CD14-positive monocyte (primary cell): ENCODE results near the gene PFKP. TPM values are rescaled to one million over a fixed set of nuclear protein-coding genes. Genes with fewer than 3 reads are reported as not detected.
A peak's percentile ranks its signal among the peaks of the same experiment; 100 is the strongest.
"Not testable (repeated sequence)": the region's sequence is repeated elsewhere in the genome, so short reads cannot be mapped to it uniquely, and the experiment has no call there.

Source experiments
- DNase-seq, 3 donors: peaks; one replicate each; pipeline ENCODE4 v3.0.0-alpha.2; 2011 to 2022
- H2AFZ ChIP-seq: 2 replicates; pipeline ENCODE4 v1.6.0; 2012; ENCODE audit warnings: mild to moderate bottlenecking, low read depth, low read length, inconsistent platforms; ENCODE audit not compliant: insufficient read depth, poor library complexity, severe bottlenecking
- H3K27ac ChIP-seq, 2 donors: 1 replicate in 1 of 2; 2 replicates in 1 of 2; pipeline ENCODE4 v1.5.1; 2012 to 2013; ENCODE audit warnings: low read length in 2 of 2, control low read depth in 1 of 2, inconsistent platforms in 1 of 2, low read depth in 1 of 2, mild to moderate bottlenecking in 1 of 2
- H3K27me3 ChIP-seq, 2 donors: one replicate each; pipeline versions ENCODE4 v1.6.0 to v1.6.1; 2011 to 2013; ENCODE audit warnings: low read length in 2 of 2; ENCODE audit not compliant: control insufficient read depth in 2 of 2, insufficient read depth in 2 of 2
- H3K36me3 ChIP-seq, 2 donors: replicated peaks in 1 of 2; 1 replicate in 1 of 2; 2 replicates in 1 of 2; pipeline versions ENCODE4 v1.5.1 to v1.6.1; 2012 to 2013; ENCODE audit warnings: low read length in 2 of 2, control low read depth in 1 of 2, inconsistent platforms in 1 of 2, mild to moderate bottlenecking in 1 of 2; ENCODE audit not compliant: insufficient read depth in 2 of 2, control insufficient read depth in 1 of 2
- H3K4me1 ChIP-seq, 2 donors: 1 replicate in 1 of 2; 2 replicates in 1 of 2; pipeline versions ENCODE4 v1.5.1 to v1.6.1; 2012 to 2013; ENCODE audit warnings: low read length in 2 of 2, control low read depth in 1 of 2, inconsistent platforms in 1 of 2, mild to moderate bottlenecking in 1 of 2, moderate library complexity in 1 of 2; ENCODE audit not compliant: insufficient read depth in 2 of 2, control insufficient read depth in 1 of 2
- H3K4me2 ChIP-seq: replicated peaks from 2 replicates; pipeline ENCODE3; 2012; ENCODE audit warnings: low read length, moderate library complexity, mild to moderate bottlenecking; ENCODE audit not compliant: poor library complexity, severe bottlenecking; ENCODE audit errors: extremely low read depth
- H3K4me3 ChIP-seq, 3 experiments: fragments of 200-600 bp in 1 of 3; sonication (generic) in 1 of 3; replicated peaks in 1 of 3; 1 replicate in 2 of 3; 2 replicates in 1 of 3; pipeline ENCODE4 v1.5.1; 2011 to 2013; ENCODE audit warnings: low read length in 3 of 3, mild to moderate bottlenecking in 3 of 3, control low read depth in 2 of 3, low read depth in 2 of 3, inconsistent platforms in 1 of 3, moderate library complexity in 1 of 3
- H3K79me2 ChIP-seq: 2 replicates; pipeline ENCODE4 v1.6.0; 2012; ENCODE audit warnings: mild to moderate bottlenecking, control low read depth, inconsistent platforms, low read length, moderate library complexity; ENCODE audit not compliant: insufficient read depth
- H3K9ac ChIP-seq: 2 replicates; pipeline ENCODE4 v1.6.0; 2017; ENCODE audit warnings: low read length, mild to moderate bottlenecking; ENCODE audit not compliant: insufficient read depth, poor library complexity, severe bottlenecking
- H3K9me3 ChIP-seq, 2 donors: replicated peaks in 1 of 2; 1 replicate in 1 of 2; 2 replicates in 1 of 2; pipeline versions ENCODE4 v1.5.1 to v1.6.1; 2012 to 2013; ENCODE audit warnings: low read length in 2 of 2, control low read depth in 1 of 2; ENCODE audit not compliant: control insufficient read depth in 1 of 2, insufficient read depth in 1 of 2
- H4K20me1 ChIP-seq: 2 replicates; pipeline ENCODE4 v1.6.0; 2012; ENCODE audit warnings: mild to moderate bottlenecking, low read length, control low read depth, moderate library complexity; ENCODE audit not compliant: insufficient read depth
- H3K27ac Mint-ChIP-seq, 7 donors: one replicate each; pipeline ENCODE4 v1.8.0; 2020; ENCODE audit warnings: mild to moderate bottlenecking in 7 of 7, mixed read lengths in 7 of 7, moderate library complexity in 6 of 7, inconsistent platforms in 2 of 7
- H3K27me3 Mint-ChIP-seq, 3 donors: one replicate each; pipeline ENCODE4 v1.8.0; 2021 to 2022; ENCODE audit warnings: low read depth in 3 of 3, mild to moderate bottlenecking in 3 of 3, mixed read lengths in 3 of 3, moderate library complexity in 3 of 3, inconsistent platforms in 1 of 3
- H3K36me3 Mint-ChIP-seq, 2 donors: one replicate each; pipeline ENCODE4 v1.8.0; 2020; ENCODE audit warnings: mixed read lengths in 2 of 2, inconsistent platforms in 1 of 2, mild to moderate bottlenecking in 1 of 2
- H3K4me1 Mint-ChIP-seq: one replicate; pipeline ENCODE4 v1.8.0; 2020; ENCODE audit warnings: mild to moderate bottlenecking, mixed read lengths
- H3K4me3 Mint-ChIP-seq, 2 donors: one replicate each; pipeline ENCODE4 v1.8.0; 2020; ENCODE audit warnings: mild to moderate bottlenecking in 2 of 2, mixed read lengths in 2 of 2, moderate library complexity in 1 of 2
- H3K9me3 Mint-ChIP-seq, 7 donors: one replicate each; pipeline ENCODE4 v1.8.0; 2020 to 2022; ENCODE audit warnings: mixed read lengths in 7 of 7, mild to moderate bottlenecking in 6 of 7, moderate library complexity in 6 of 7, inconsistent platforms in 2 of 7
- CTCF ChIP-seq: fragments of 200-600 bp; IDR thresholded peaks from one replicate; pipeline ENCODE4 v1.8.0; 2022; ENCODE audit warnings: antibody characterized with exemption, mild to moderate bottlenecking
- WGBS: methylation state at CpG from one replicate; pipeline ENCODE4 v1.1.5; 2013; ENCODE audit warnings: missing lambda C conversion rate; ENCODE audit not compliant: insufficient coverage; 5-methylcytosine and 5-hydroxymethylcytosine counted together
- intact Hi-C, 2 donors: fragments of 100-400 bp; cut with micrococcal nuclease; formaldehyde crosslinking; loops; one replicate each; pipeline versions ENCODE4 v1.15.0 to v1.15.1; 2023
- polyA plus RNA-seq, 3 donors: library from polyadenylated mRNA; depleted of rRNA in 1 of 3; unstranded in 2 of 3; stranded (reverse) in 1 of 3; fragments of 300-500 nt in 2 of 3; fragments of >200 nt in 1 of 3; fragmentation: Illumina TruSeq in 2 of 3; gene quantifications; 1 replicate in 2 of 3; 2 replicates in 1 of 3; pipeline ENCODE4 v1.2.3, GENCODE V29; 2012 to 2021

The PFKP gene
- polyA plus RNA-seq, 3 donors, result 6.5 to 14.2 (median 8.1) TPM

- peak overlapping the region in 1 of 7 donors; percentile 28 for H3K27ac Mint-ChIP-seq
- Histone ChIP-seq H3K36me3 (peaks cover 53 to 56% of the 10 kb centered on the region in 2 donors), H3K27ac (no peak overlapping the region), H3K4me2 (no peak overlapping the region), H3K4me3 (no peak overlapping the region), H4K20me1 (no peaks in the 10 kb centered on the region), H2AFZ (no peak overlapping the region), H3K9me3 (no peaks in the 10 kb centered on the region), H3K27me3 (no peaks in the 10 kb centered on the region), H3K79me2 (peaks cover 14% of the 10 kb centered on the region), H3K9ac (no peak overlapping the region), H3K4me1 (peaks cover 18 to 25% of the 10 kb centered on the region in 2 donors)
- H3K36me3 Mint-ChIP-seq, result peaks cover 50 to 51% of the 10 kb centered on the region in 2 donors
- peaks cover 0 to 4% (median 1%) of the 10 kb centered on the region in 7 donors for H3K9me3 Mint-ChIP-seq
- no peak overlapping the region for H3K4me3 Mint-ChIP-seq
- DNase-seq, result no peak
- peaks cover 25% of the 10 kb centered on the region for H3K4me1 Mint-ChIP-seq
- WGBS, result 99% methylated on average over 10 of the region's 10 CpGs
- intact Hi-C loops, result no loop called here
- peaks cover 0 to 5% (median 2%) of the 10 kb centered on the region in 3 donors for H3K27me3 Mint-ChIP-seq
- TF ChIP-seq CTCF, result no peak
These were observed 101.9 kb downstream of the PFKP start for GRCh38 chr10:3169271-3169670.

- Histone ChIP-seq H3K27ac (no peak overlapping the region), H3K4me2 (no peak overlapping the region), H4K20me1 (no peaks in the 10 kb centered on the region), H3K36me3 (peaks cover 49 to 52% of the 10 kb centered on the region in 2 donors), H3K4me1 (peaks cover 18 to 25% of the 10 kb centered on the region in 2 donors), H3K79me2 (peaks cover 14% of the 10 kb centered on the region), H2AFZ (no peak overlapping the region), H3K27me3 (no peaks in the 10 kb centered on the region), H3K4me3 (no peak overlapping the region), H3K9ac (no peak overlapping the region), H3K9me3 (no peaks in the 10 kb centered on the region)
- H3K9me3 Mint-ChIP-seq, result peaks cover 0 to 4% (median 1%) of the 10 kb centered on the region in 7 donors
- H3K36me3 Mint-ChIP-seq, result peaks cover 49 to 50% of the 10 kb centered on the region in 2 donors
- intact Hi-C loops, result loop anchor here (5.0 kb wide), 1 partner anchor 72 kb away; no protein-coding TSS in a partner anchor
- no peak overlapping the region for H3K27ac Mint-ChIP-seq
- no peak overlapping the region for H3K4me3 Mint-ChIP-seq
- no peak for TF ChIP-seq CTCF
- H3K4me1 Mint-ChIP-seq, result peaks cover 26% of the 10 kb centered on the region
- WGBS, result 98% methylated on average over 10 of the region's 10 CpGs
- peaks cover 0 to 5% (median 2%) of the 10 kb centered on the region in 3 donors for H3K27me3 Mint-ChIP-seq
- DNase-seq, result no peak
These were observed 102.3 kb downstream of the PFKP start for GRCh38 chr10:3169673-3170072.

GRCh38 chr10:3171488-3171887, 104.1 kb downstream of the PFKP start:
- peaks cover 14% of the 10 kb centered on the region for H3K79me2 ChIP-seq
- 97% methylated on average over 7 of the region's 11 CpGs for WGBS

More at GRCh38 chr10:3171488-3171887, 104.1 kb downstream of the PFKP start:
- peaks cover 26% of the 10 kb centered on the region for H3K4me1 Mint-ChIP-seq
- Histone ChIP-seq H3K4me2 (peak overlapping the region; percentile 97), H3K4me1 (peaks cover 18 to 25% of the 10 kb centered on the region in 2 donors), H3K36me3 (peaks cover 31 to 34% of the 10 kb centered on the region in 2 donors), H3K4me3 (peak overlapping the region in 1 of 3 experiments; percentile 94)
- H3K9me3 ChIP-seq, DNase-seq, H3K27me3 ChIP-seq, H2AFZ ChIP-seq, H3K9ac ChIP-seq, H4K20me1 ChIP-seq, H3K27me3 Mint-ChIP-seq, H3K9me3 Mint-ChIP-seq, H3K27ac ChIP-seq: not testable (repeated sequence)
- H3K27ac Mint-ChIP-seq, result peak overlapping the region in 1 of 7 donors; percentile 91
- H3K36me3 Mint-ChIP-seq, result peaks cover 31 to 32% of the 10 kb centered on the region in 2 donors
- peak overlapping the region; percentile 85 to 91 for H3K4me3 Mint-ChIP-seq
- intact Hi-C loops, result loop anchor here (5.0 kb wide), 1 partner anchor 74 kb away; no protein-coding TSS in a partner anchor
